GM12873 (cell line): ENCODE data around the gene KCP.

ENCODE experiments used
- CTCF ChIP-seq: IDR thresholded peaks from 2 replicates; pipeline ENCODE4 v1.5.1; 2012; ENCODE audit warnings: low read depth, mild to moderate bottlenecking, moderate library complexity, low read length, control low read depth; ENCODE audit not compliant: insufficient read depth; ENCODE audit errors: missing control alignments

The KCP gene

GRCh38 chr7:128829391-128830166, 80.9 kb downstream of the KCP start:
- TF ChIP-seq CTCF, result no peak

GRCh38 chr7:128827971-128828711, 82.4 kb downstream of the KCP start:
- no peak for TF ChIP-seq CTCF

- TF ChIP-seq CTCF, result no peak
Observed at GRCh38 chr7:128827248-128827958, 83.1 kb downstream of the KCP start.

GRCh38 chr7:128826916-128827247, 83.6 kb downstream of the KCP start:
- TF ChIP-seq CTCF, result no peak
